Stimulated activated CD8-positive, alpha-beta memory T cell treated with anti-CD3 and anti-CD28 coated beads, Interleukin-4, amount 100 ng/mL, for 24 hours (primary cell): ENCODE results near the gene KRT75.

Experiments
- DNase-seq: peaks from one replicate; pipeline ENCODE4 v3.0.0-alpha.2; 2020; ENCODE audit warnings: low read depth

Gene KRT75

GRCh38 chr12:52391618-52392002 is 42.6 kb downstream of the KRT75 start:
- no peak for DNase-seq

GRCh38 chr12:52390739-52391617 is 43.2 kb downstream of the KRT75 start:
- DNase-seq, result no peak

GRCh38 chr12:52389313-52390207 is 44.6 kb downstream of the KRT75 start:
- DNase-seq, result no peak

- DNase-seq, result no peak
Observed at GRCh38 chr12:52387859-52388258, 46.3 kb downstream of the KRT75 start.

DNA sequence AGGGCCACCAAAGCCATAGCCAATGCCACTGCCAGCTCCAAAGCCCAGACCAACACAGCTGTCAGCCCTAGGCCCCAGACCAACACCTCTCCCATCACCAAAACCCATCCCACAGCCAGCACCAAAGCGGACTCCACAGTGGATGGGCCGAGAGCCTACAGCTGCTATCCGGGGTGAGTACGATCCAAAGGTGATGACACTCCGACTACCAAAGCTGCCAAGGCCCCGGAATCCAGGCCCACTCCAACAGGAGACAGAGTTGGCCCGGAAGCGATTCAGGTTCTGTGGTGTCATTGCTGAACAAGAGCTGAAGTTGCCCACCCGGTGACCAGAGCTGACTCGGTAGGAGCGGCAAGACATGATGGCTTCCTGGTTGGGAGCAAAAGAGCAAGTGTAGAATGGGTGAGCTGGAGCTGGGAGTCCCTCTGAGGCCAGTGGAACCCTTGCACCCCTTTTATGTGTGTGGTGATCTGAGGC is 48.9 kb downstream of the KRT75 start, which contains the start of gene KRT84:
TSS of gene KRT84 (minus strand) at position 427 of the 477 bp plus-strand sequence. CDS start at position 360, 67 bp downstream.
- DNase-seq, result no peak

GRCh38 chr12:52383331-52383730 is 50.8 kb downstream of the KRT75 start:
- DNase-seq, result no peak

GRCh38 chr12:52382854-52383253 is 51.3 kb downstream of the KRT75 start:
- no peak for DNase-seq

GRCh38 chr12:52381206-52381605 is 53.0 kb downstream of the KRT75 start:
- DNase-seq, result no peak

GRCh38 chr12:52380271-52380694 is 53.9 kb downstream of the KRT75 start:
- DNase-seq, result no peak

DNA sequence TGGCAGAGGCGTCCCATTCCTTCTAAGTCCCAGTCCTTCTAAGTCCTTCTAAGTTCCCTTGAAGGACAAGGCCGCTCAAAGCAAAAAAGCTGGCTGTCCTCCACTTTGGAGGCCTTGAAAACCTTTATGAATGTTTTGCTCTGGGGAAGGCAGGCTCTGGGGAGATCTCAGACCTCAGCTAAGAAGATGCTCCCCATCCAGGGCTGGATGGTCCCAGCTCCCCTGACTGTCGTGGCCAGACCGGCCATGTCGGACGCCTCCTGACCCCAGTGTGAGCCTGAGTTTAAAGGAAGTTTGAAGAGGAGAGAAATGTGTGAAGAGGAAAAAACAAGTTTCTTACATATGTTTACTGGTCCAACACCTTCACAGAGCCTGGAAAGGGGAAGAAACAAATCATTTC is 54.6 kb downstream of the KRT75 start:
- DNase-seq, result no peak

DNA sequence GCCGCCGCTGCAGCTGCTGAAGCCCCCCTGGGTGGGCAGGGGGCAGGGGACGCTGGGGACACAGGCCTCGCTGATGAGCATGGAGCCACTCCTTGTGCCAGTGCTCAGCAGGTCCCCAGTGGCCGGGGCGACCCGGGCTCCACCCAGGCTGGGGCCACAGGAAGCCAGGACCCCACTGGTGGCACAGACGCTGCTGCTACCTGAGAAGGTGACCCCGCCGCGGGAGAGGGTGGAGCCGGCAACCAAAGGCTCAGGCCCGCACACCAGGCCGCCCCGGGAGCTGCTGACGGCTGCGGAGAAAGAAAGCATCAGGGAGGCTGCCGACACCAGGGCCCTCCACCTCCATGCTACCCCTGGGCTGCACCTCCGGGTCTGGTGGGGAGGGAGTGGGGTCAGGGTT is 56.1 kb downstream of the KRT75 start:
- no peak for DNase-seq

GRCh38 chr12:52377266-52377665 is 56.9 kb downstream of the KRT75 start:
- DNase-seq, result no peak
